Fibroblast of skin of right biceps (primary cell): ENCODE data around the gene SBSN.

ENCODE experiments used
- DNase-seq: peaks from one replicate; pipeline ENCODE4 v3.0.0-alpha.2; 2013

SBSN gene, protein sequence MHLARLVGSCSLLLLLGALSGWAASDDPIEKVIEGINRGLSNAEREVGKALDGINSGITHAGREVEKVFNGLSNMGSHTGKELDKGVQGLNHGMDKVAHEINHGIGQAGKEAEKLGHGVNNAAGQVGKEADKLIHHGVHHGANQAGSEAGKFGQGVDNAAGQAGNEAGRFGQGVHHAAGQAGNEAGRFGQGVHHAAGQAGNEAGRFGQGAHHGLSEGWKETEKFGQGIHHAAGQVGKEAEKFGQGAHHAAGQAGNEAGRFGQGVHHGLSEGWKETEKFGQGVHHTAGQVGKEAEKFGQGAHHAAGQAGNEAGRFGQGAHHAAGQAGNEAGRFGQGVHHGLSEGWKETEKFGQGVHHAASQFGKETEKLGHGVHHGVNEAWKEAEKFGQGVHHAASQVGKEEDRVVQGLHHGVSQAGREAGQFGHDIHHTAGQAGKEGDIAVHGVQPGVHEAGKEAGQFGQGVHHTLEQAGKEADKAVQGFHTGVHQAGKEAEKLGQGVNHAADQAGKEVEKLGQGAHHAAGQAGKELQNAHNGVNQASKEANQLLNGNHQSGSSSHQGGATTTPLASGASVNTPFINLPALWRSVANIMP

DNA sequence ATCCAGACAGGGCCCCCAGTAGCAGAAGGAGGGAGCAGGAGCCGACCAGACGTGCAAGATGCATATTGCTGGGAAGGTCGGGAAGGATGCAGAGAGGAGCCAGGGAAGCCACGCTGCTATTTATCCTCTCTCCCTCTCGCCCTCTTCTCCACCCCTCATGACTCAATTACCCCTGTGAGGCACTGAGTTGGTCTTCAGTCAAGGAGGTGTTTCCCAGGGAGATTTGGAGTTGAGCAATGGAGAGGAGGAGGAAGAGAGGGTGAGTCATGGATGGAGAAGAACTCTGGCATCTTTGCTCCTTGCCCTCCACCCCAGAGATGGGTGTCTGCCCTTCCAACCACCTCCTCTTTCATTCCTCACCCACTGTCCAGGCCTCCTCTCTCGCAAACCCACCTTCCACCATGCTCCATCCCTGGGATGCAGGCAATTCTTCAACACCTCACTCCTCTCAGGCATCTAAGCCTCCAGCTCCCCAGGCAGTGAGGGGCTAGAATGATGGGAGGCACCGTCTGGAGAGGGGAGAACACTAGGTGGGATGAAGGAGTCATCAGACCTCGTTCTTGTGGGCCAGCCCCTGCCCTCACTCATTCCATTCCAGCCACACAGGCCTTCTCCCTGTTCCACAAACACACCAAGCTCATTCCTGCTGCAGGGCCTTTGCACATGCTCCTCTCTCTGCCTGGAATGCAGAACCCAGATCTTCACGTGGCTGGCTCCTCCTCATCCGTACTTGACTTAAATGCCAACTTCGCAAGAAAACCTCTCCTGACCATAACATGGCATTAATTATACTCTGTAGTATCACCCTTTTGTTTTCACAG, at the start of gene SBSN:
Gene SBSN (minus strand): TSS at position 94 of the 821 bp plus-strand sequence. CDS start 30 bp downstream, at position 64.
- DNase-seq: peak; percentile 80

DNA sequence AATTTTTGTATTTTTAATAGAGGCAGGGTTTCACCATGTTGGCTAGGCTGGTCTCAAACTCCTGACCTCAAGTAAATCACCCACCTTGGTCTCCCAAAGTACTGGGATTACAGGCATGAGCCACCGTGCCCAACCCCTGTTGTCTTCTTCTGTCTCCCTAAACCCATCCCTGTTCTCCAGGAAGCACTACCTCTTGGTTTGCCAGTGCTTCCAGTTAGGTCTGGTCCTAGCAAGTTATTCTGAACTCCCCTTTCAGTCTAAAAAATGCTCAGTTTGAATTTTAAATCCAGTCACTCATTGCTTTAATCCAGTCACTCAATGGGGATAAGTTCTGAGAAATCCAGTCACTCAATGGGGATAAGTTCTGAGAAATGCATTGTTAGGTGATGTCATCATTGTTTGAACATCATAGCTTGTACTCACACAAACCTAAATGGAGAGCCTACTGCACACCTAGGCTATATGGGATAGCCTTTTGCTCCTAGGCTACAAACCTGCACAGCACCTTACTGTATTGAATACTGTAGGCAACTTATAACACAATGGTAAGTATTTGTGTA, 43.4 kb upstream of the SBSN start:
- DNase-seq: no peak

DNA sequence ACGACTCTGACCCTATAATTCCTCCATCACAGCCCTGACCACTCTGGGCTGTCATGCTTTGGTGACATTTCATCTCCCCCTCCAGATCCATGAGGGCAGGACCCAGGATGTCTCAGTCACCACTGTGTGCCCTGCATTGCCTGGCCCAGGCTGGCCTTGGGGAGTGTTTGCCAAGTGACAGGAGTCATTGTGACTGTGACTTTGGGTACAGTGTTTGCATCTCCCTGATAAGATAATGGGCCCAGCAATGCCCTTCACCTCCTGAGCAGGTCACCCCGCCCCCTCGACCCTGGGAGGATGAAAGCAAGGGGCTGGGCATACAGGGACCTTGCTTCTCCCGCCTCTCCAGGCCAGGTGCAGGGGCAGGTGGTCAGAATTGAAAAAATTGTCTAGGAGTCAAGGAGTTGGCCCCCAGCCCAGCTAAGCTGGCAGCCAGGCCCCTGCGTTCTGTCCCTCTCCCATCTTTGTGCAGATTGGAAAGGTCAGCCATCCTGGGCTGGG, 41.2 kb upstream of the SBSN start:
- no peak for DNase-seq

DNA sequence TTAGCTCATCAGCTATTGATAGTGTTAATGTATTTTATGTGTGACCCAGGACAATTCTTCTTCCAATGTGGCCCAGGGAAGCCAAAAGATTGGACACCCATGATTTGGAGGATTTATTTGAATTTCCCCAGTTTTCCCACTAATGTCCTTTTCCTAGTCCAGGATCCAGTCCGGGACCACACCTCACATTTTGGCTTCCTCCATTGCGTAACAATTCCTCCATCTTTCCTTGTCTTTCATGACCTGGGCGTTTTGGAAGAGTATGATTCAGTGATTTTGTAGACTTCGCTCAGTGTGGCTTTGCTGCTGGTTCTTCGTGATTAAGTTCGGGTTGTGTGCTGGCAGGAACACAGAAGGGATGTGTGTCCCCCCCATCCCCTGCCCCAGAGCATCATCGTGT, 38.6 kb upstream of the SBSN start:
- DNase-seq: no peak

DNA sequence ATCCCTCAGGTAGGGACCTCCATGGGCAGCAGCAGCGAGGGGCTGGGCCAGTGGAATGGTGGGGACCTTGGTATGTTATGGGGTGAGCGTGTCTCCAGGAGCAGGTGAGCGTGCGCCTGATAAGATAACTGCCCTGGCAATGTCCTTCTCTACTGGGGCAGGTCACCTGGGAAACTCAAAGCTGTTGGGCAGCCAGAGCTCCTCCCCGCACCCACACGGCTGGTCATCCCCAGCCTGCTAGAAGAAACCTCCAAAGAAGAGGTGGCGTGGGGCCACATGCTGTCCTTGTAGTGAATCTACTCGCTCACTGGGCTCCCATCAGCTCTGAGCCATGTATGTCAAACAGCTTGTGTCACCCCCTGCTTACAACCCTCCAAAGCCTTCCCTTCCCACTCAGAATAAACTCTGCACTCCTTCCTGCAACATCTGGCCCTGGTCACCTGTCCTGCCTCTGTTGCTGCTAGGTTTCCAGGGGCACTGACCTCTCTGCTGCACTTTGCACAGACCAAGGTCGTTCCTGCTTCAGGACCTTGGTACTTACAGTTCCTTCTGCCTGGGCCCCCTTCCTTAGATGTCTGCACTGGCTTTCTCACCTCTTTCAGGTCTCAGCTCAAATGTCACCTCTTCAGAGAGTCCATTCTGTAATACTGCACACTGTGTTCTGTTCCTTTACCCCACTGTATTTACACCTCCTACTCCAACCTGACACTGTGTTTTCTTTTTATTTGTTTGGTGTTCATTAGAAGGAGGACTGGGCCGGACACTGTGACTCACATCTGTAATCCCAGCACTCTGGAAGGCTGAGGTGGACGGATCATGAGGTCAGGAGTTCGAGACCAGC, 37.1 kb upstream of the SBSN start:
- DNase-seq: no peak

DNA sequence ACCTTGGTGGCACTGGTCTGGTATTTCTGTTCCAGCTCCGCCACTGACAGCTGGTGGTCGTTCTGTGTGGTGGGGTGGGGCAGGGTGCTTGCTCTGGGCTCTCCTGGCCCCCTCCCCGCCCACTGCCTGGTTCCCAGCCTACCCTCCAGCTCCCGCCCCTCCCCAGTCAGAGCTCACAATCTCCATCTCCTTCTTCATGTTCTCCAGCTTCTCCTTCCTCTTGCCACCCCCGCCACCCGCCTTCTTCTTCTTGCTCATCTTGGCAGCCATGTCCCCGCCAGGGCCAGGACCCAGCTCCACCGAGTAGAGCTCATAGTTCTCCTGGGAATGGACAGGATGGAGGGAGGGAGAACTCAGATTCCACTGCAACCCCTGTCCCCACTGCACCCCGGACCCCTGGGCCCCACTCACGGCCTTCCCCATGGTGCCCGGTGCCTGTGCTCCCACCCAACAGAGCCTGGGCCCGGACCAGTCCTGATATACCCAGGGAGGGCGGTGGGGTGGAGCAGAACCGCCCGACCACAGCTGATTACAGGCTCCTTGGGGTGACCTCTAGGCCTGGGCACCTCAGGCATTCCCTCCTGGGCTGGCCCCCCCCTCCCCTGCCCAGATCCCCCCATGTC, 35.2 kb upstream of the SBSN start, which contains the start of gene ATP4A:
Gene ATP4A (minus strand): TSS at position 452 of the 623 bp plus-strand sequence. CDS start 29 bp downstream, at position 423.
- no peak for DNase-seq

DNA sequence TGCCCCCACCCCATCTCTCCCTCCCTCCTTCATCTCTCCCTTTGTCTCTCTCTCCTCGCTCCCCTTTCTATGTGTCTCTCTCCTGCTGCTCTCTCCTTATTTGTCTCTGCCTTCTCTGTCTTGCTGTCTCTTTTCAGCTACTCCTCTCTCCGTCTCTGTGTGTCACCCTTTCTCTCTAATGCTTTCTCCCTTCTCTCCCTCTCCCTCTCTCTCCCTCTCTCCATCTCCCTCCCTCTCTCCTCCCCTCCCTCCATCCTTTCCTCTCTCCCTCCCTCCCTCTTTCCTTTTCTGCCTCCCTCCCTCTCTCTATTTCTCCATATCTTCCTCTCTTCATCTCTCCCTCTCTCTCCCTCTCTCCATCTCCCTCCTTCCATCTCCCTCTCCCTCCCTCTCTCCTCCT, 34.7 kb upstream of the SBSN start:
- no peak for DNase-seq

DNA sequence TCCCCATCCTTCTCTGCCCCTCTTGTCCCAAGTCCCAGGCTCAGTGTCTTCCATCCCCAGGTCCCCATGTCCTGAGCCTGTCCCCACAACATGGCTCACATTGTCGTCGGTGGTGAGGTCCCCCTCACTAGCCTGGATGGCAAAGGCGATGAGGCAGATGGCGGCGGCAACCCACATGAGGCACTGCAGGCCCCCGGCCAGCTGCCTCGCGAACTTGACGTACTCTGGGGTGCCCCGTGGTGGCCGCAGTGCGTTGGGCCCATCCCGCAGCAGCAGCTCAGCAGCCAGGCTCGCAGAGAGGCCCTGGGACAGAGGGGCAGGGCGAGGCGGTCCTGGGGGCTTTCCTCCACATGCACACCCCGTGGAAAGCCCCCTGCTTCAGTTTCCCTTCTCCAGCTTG, 34.2 kb upstream of the SBSN start:
- no peak for DNase-seq

DNA sequence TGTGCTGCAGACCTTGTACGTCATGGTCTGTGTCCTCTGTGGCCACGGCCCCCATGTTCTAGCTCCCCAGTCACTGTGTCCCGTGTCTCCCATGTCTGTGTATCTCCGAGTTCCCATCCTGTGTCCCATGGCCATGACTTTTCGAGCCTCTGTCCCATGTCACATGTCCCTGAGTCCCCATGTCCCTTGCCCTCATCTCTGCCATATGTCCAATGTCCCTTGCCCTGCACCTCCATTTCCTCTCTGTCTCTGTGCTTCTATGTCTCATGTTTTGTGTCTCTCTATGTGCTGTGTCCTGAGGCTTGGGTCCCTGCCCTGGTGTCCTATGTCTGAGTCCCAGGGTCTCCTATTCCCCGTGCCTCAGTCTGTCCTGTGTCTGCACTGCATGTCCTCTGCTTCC, 33.3 kb upstream of the SBSN start:
- DNase-seq: no peak

DNA sequence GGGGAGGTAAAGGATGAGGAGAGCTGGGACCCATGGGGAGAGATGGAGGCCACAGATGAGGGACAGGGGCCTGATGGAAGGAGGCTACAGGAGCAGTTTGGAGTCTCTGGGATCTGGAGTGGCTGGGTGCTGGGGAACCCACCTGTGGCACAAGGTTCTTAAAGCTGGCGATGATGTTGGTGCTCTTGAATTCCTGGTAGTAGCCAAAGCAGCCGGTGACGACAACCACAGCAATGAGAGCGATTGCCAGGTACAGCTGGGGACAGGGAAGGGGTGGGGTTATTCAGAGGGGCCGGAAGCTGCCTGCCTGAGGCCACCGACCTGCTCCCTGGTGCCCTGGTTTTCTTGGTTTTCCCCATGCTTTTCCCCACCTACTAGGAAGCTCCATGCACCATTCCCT, 32.6 kb upstream of the SBSN start:
- DNase-seq: no peak

DNA sequence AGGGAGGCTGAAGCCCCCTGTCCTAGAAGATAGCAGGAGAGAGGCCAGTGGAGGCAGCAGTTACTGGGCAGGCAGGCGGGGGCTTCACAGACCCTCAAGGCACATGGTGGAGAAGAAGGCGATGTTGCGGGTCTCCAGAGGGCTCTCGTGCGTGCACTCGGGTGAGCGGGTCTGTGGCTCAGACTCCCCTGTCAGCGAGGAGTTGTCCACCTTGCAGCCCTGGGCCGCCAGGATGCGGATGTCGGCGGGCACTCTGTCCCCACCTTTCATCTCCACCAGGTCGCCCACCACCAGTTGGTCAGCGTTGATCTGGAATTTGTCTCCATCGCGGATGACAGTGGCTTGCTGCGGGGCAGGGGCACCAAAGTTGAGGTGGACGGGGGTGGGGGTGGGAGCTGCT, 32.2 kb upstream of the SBSN start:
- DNase-seq: no peak

DNA sequence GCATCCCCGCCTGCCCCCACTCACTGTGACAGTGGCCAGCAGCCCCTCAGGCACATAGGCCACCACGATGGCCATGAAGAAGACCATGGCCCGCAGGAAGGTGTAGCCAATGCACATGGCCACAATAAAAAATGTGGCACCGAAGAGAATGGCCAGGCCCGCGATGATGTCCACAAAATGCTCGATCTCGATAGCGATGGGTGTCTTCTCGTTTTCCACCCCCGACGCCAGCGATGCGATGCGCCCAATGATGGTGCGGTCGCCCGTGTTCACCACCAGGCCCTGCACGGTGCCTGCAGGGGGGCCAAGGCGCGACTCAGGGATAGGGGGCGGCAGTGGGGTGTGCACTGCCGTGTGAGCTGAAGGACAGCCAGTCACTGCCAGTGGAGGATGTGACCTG, 31.7 kb upstream of the SBSN start:
- no peak for DNase-seq

DNA sequence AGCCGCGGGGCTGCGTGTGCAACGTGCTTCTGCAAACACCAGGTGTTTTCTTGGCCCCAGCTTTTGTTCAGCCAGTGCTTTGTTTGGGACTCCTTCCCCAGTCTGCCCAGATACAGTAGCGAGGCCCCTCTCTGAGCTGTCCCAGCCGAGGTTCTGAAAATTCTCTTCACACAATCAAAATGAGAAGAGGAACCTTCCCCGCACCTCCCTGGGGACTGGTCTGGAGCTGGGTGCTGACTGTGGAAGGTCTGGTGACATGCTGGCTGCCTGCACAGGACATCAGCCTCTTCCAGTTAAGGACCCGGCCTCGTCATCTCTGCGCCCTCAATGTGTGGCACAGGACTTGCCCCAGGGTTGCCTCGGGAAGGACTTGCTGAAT, 31.2 kb upstream of the SBSN start:
- no peak for DNase-seq

DNA sequence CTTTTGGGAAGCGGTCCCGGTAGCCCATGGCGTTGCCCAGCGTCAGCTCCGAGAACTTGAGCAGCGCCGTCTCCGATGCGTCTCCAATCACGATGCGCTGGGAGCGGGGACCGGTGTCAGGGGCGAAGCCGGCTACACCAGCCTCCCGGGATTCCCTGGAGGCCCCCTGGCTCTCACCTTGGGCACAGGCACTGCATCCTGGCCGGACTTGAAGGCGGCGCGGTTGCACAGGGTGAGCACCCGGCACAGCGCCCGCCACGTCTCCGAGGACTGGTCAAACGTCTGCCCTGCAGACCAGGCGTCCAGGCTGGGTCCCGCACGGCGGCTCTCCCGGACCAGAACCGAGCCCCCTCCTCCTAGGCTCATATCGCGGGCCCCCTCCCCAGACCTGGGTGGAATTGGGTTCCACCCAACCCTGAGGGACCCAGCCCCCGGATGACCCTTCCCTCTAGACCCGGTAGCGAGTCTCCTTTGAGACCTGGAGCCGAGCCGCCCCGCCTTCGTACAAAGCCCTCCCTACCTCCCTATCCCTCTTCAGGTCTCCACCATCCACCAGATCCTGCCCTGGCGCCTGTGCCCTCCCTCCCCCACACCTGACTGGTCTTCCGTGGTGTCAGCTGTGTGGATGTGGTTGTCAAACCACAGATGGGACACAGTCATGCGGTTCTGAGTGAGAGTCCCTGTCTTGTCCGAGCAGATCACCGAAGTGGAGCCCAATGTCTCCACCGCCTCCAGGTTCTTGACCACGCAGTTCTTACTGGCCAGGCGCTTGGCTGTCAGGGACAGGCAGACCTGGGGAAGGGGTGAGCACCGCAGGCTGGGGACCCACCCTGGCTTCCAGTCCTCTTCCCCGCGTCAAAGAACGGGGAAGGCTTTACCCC, 30.5 kb upstream of the SBSN start:
- DNase-seq: no peak

DNA sequence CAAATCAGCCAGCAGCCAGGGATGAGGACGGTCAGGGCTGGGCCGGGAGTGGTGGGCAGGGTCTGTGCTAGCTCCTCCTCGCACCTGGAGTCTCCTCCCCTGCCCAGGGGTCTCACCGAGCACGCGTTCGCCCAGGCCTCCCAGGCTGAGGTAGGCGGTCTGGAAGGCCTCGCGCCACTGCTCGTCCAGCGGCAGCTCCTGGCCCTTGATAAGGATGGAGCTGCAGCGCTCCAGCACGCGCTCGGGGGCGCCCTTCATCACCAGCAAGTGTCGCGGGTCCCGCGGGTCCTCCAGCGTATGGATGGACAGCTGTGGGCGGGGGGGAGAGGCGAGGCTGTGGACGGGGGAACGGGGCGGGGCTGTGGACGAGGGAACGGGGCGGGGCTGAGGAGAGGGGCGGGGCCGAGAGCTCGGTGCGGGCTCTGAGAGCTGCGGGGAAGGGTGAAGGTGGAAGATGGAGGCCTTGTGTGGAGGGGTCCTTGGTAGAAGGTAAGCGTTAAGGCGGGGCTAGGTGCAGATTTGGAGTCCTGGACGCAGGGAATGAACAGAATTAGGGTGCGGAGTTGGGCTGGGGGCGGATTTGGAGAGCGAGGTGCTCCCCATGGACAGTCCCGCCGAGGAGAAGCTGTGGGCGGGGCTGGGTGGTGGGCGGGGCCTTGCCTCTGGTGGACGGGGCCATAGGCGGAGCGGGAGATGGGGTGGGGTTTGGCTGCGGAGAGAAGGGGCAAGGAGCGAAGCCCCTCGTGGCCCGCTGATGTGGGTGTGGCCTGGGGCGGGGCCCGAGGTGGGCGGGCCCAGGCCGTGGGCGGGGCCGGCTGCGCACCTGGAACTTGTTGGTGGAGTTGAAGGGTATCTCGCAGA, 29.7 kb upstream of the SBSN start:
- DNase-seq: peak; percentile 60

DNA sequence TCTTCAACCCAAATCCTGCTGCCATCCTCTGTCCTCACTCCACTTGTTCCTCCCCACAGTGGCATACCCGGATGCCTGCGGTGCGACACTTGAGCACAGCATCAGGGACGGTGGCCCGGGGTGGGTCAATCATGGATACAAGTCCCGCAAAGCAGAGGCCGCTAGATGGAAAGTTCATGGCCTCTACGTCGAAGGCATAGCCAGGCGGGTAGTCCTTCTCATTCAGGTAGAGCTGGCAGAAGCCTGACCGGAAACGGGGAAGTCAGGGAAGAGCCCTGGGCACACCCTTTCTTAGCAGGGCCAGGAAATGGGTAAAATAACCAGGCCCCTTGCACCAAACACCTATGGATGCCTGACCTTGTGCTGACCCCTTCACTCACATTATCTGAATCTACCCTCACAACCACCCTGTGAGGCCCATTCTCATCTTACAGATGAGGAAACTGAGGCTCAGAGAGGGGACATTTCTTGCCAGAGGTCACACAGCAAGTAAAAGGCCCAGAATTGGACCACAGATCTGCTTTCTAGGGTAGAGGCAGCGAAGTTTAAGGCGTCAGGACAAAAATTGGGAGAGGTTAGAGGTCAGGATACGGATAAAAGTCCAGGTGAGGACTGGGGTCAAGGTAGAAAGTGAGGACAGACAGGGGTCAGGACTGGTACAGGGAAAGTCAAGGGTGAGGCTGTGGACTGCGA, 28.9 kb upstream of the SBSN start:
- DNase-seq: no peak

DNA sequence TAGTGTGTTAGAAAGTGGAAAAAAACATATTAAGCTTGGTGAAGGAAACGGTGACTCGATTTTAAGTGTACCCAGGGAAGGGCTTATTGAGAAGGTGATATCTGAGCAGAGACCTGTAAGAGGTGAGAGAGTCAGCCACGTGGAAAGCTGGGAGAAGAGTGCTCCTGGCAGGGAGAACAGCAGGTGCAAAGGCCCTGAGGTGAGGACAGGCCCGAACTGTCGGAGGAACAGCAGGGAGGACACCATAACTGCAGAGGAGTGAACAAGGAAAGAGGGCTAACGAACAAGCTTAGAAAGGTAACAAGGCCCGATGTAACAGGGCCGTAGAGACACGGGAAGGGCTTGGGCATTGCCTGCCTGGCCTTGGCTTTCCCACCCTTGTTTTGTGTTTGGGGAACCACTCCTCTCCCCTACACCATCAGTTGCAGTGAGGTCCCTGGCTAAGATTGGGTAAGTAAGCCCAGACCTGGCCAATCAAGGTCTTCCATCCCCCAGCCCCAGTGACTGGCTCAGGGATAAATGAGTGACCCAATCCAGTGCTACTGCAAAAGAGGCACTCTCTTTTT, 28.0 kb upstream of the SBSN start:
- no peak for DNase-seq

DNA sequence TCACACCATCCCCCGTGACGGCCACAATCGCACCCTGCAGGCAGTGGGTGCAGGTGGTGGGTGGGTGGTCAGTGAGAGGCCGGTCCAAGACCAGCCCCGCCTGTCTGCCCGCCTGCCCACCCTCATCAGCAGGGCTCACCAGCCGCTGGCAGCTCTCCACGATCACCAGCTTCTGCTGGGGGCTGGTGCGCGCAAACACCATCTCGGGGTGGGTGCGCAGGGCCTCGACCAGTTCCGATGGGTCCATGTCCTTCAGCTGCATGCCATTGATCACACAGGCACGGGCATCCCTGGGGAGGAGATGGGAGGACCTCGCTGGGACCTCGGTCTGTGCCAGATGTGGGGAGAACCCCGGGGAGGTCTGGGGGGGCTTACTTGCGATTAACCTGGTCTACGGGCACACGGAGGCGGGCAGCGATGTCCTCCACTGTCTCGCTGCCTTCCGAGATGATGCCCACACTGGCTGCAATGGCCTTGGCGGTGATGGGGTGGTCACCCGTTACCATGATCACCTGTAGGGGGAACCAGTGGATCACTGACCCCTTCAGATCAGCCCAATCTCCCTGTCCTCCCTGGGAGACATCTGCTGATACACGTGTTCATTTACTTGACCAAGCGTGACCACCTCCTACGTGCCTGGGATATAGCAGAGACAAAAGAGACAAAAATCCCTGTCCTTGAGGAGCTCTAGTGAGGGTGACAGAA, 27.3 kb upstream of the SBSN start:
- DNase-seq: peak; percentile 14
